ENCODE data around the gene AUTS2. TPM values are rescaled to one million over a fixed set of nuclear protein-coding genes. Genes with fewer than 3 reads are reported as not detected.

Gene AUTS2
- total RNA-seq, 6 experiments from 2014 or later = 10.4 to 32.0 (median 19.3) TPM

DNA sequence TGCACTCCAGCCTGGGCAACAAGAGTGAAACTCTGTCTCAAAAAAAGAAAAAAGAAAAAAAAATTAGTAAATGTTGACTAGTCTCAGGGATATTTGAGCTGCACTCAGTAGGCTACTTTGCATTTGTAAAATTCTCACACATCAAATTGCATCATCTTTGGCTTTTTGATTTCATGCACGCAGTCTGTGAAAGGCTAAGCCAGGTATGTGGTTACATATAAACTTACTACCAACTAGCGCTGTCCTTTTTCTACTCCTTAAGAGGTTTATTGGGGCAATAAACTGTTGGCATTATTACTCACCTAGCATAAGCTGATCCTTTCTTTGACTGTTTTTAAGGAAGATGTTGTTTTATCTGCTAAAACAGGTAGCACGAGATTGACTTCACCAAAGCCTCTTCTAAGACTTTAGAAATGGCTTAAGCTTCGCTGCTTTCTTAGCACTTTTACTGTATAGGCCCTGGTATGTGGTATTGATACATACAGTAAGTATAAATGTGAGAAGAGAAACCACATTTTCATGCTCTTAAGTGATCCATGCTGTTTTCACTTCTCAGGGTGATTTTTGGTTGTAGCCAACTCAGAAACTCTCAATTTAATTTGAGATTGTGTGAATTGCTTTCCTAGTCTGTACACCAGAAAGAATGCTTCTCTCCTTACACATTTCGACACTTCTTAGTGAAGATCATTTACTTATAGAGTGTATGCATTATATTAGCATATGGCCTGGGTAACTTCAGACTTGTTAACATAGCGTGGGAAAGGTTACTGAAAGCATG is 323.9 kb downstream of the AUTS2 start:
- Histone ChIP-seq H3K4me1 (no peaks in the 10 kb centered on the region), H3K27me3 (no peaks in the 10 kb centered on the region), H3K36me3 (no peaks in the 10 kb centered on the region), H3K9me3 (no peaks in the 10 kb centered on the region), H3K27ac (no peak overlapping the region), H3K4me3 (no peak overlapping the region)
- intact Hi-C loops (cut with DNase I) = no loop called here
- WGBS (ENCODE audit: insufficient coverage, low coverage, low lambda C conversion rate, missing lambda C conversion rate) = 87% methylated on average over 6 of the region's 6 CpGs
- no peak for TF ChIP-seq POLR2A (IDR thresholded peaks at IDR 0.05)
- TF ChIP-seq, protein P1, sequence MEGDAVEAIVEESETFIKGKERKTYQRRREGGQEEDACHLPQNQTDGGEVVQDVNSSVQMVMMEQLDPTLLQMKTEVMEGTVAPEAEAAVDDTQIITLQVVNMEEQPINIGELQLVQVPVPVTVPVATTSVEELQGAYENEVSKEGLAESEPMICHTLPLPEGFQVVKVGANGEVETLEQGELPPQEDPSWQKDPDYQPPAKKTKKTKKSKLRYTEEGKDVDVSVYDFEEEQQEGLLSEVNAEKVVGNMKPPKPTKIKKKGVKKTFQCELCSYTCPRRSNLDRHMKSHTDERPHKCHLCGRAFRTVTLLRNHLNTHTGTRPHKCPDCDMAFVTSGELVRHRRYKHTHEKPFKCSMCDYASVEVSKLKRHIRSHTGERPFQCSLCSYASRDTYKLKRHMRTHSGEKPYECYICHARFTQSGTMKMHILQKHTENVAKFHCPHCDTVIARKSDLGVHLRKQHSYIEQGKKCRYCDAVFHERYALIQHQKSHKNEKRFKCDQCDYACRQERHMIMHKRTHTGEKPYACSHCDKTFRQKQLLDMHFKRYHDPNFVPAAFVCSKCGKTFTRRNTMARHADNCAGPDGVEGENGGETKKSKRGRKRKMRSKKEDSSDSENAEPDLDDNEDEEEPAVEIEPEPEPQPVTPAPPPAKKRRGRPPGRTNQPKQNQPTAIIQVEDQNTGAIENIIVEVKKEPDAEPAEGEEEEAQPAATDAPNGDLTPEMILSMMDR (IDR thresholded peaks at IDR 0.05) = no peak
- DNase-seq (no peak), ATAC-seq (no peak)

DNA sequence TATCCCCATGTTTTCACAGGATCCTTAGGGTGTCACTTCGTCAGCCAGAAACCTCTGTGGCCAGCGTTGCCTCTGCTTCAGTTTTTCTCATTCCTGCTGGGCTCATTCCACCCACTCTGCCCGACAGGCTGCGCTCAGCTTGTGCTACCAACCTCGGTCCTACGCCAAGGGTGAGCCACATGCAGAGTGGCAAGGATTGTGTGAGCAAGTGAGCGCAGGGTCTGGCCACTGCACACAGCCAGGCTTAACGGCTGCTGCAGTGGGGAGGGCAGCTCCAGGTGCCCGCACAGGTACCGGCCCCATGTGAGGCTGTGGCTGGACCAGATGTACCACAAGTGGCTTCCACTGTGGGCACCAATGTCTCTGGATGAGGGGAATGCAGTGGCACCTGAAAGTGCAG is 329.2 kb downstream of the AUTS2 start:
- no peak for TF ChIP-seq POLR2A (IDR thresholded peaks at IDR 0.05)
- TF ChIP-seq, protein P1 (IDR thresholded peaks at IDR 0.05) = no peak
- no peaks in the 10 kb centered on the region for H3K36me3 ChIP-seq
- intact Hi-C loops (cut with DNase I) = no loop called here
- H3K9me3 ChIP-seq = no peaks in the 10 kb centered on the region
- no peak overlapping the region for H3K27ac ChIP-seq
- no peaks in the 10 kb centered on the region for H3K27me3 ChIP-seq
- no peak for ATAC-seq
- 92% methylated on average over 9 of the region's 10 CpGs for WGBS (ENCODE audit: insufficient coverage, low coverage, low lambda C conversion rate, missing lambda C conversion rate)
- H3K4me1 ChIP-seq = peaks cover 0 to under 1% (median 0%) of the 10 kb centered on the region in 4 donors
- no peak overlapping the region for H3K4me3 ChIP-seq
- no peak for DNase-seq

DNA sequence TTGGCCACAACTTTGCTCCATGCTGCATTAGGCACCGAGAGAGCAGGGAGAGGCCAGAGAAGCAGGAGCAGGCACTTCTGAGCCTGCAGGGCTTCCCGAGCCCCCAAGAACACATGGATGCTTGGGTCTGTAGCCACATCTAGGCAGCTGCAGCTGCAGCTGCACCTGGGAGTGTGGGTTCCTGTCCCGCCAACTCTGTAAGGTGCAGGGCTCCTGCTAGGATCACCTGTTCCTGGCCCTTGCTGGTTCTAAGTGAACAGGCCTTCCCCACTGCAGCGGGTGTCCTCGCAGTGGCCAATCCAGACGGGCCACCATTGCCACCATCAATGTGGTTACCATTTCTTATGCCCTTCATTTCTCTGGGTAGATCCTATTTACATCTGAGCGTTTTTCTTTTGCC is 330.3 kb downstream of the AUTS2 start:
- Histone ChIP-seq H3K36me3 (no peaks in the 10 kb centered on the region), H3K4me1 (peaks cover 0 to 3% (median 0%) of the 10 kb centered on the region in 4 donors), H3K27me3 (no peaks in the 10 kb centered on the region), H3K9me3 (no peaks in the 10 kb centered on the region), H3K4me3 (no peak overlapping the region), H3K27ac (no peak overlapping the region)
- intact Hi-C loops (cut with DNase I) = no loop called here
- TF ChIP-seq, protein P1 (IDR thresholded peaks at IDR 0.05) = no peak
- TF ChIP-seq POLR2A (IDR thresholded peaks at IDR 0.05) = no peak
- 90% methylated on average over 2 of the region's 7 CpGs for WGBS (ENCODE audit: insufficient coverage, low coverage, low lambda C conversion rate, missing lambda C conversion rate)
- DNase-seq (no peak), ATAC-seq (peak in 1 of 4 donors; percentile 20)

DNA sequence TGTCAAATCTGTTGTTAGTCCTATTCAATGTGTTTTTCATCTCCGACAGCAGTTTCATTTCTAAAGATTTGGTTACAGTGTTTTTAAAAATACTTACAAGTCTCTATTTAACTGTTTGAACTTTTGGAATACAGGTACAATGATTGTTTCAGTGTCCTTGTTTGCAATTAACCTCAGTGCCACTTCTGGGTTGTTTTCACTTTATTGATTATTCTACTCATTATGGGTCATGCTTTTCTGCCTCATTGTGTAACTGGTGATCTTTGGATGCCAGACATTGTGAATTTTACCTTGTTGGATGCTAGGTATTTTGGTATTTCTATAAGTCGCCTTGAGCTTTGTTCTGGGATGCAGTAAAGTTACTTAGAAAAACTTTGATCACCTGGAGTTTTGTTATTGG is 331.3 kb downstream of the AUTS2 start:
- peaks cover 0 to 3% (median 0%) of the 10 kb centered on the region in 4 donors for H3K4me1 ChIP-seq
- ATAC-seq (peak in 2 of 4 donors; percentile 52 to 69), DNase-seq (no peak)
- H3K27me3 ChIP-seq = no peaks in the 10 kb centered on the region
- TF ChIP-seq POLR2A (IDR thresholded peaks at IDR 0.05) = no peak
- TF ChIP-seq, protein P1 (IDR thresholded peaks at IDR 0.05) = no peak
- no peaks in the 10 kb centered on the region for H3K9me3 ChIP-seq
- H3K36me3 ChIP-seq = no peaks in the 10 kb centered on the region
- intact Hi-C loops (cut with DNase I) = no loop called here
- H3K4me3 ChIP-seq = no peak overlapping the region
- WGBS (ENCODE audit: insufficient coverage, low coverage, low lambda C conversion rate, missing lambda C conversion rate) = 39% methylated on average over 2 of the region's 2 CpGs
- no peak overlapping the region for H3K27ac ChIP-seq
